Psoas muscle (tissue), 8 donors: ENCODE data around the gene CMPK1. TPM values are rescaled to one million over a fixed set of nuclear protein-coding genes. Genes with fewer than 3 reads are reported as not detected.
A peak's percentile ranks its signal among the peaks of the same experiment; 100 is the strongest.
"Not testable (repeated sequence)": the region's sequence is repeated elsewhere in the genome, so short reads cannot be mapped to it uniquely, and the experiment has no call there.

Source experiments
- ATAC-seq, 4 donors: fragments of 200-7000 bp; cut with Tn5 transposase; one replicate each; pipeline ENCODE4 v1.9.1; 2020; ENCODE audit warnings: moderate library complexity in 3 of 4, mild to moderate bottlenecking in 2 of 4
- DNase-seq, 2 donors: peaks; one replicate each; pipeline ENCODE4 v3.0.0-alpha.2; 2020
- H3K27ac ChIP-seq: fragments of 200-600 bp; one replicate; pipeline ENCODE4 v1.8.0; 2022
- H3K27me3 ChIP-seq, 3 donors: fragments of 200-600 bp in 1 of 3; one replicate each; pipeline versions ENCODE4 v1.6.1 to v1.8.0; 2013 to 2022; ENCODE audit warnings: low read length in 2 of 3, mild to moderate bottlenecking in 2 of 3, moderate library complexity in 1 of 3; ENCODE audit not compliant: insufficient read depth in 3 of 3
- H3K36me3 ChIP-seq, 2 donors: fragments of 200-600 bp in 1 of 2; one replicate each; pipeline versions ENCODE4 v1.6.1 to v1.8.0; 2013 to 2022; ENCODE audit warnings: low read depth in 1 of 2, mild to moderate bottlenecking in 1 of 2, moderate library complexity in 1 of 2; ENCODE audit not compliant: insufficient read depth in 1 of 2
- H3K4me1 ChIP-seq: fragments of 200-600 bp; one replicate; pipeline ENCODE4 v1.8.0; 2022
- H3K4me3 ChIP-seq: fragments of 200-600 bp; one replicate; pipeline ENCODE4 v1.8.0; 2022; ENCODE audit warnings: mild to moderate bottlenecking
- H3K9me3 ChIP-seq: fragments of 200-600 bp; one replicate; pipeline ENCODE4 v1.8.0; 2022
- CTCF ChIP-seq: fragments of 200-600 bp; IDR thresholded peaks from one replicate; pipeline ENCODE4 v1.8.0; 2022; ENCODE audit warnings: antibody characterized with exemption
- WGBS, 3 donors: extraction: QIAGEN DNeasy Blood & Tissue Kit; methylation state at CpG; one replicate each; pipeline versions ENCODE4 v1.1.6 to v1.1.7; 2013; 5-methylcytosine and 5-hydroxymethylcytosine counted together
- intact Hi-C, 2 donors: fragments of 100-400 bp; cut with DNase I; formaldehyde crosslinking; loops; one replicate each; pipeline versions ENCODE4 v1.11.0 to v1.14.2; 2022
- polyA plus RNA-seq, 3 donors: library from polyadenylated mRNA; stranded (reverse); fragments of 200-250 nt; gene quantifications; one replicate each; pipeline ENCODE4 v1.2.3, GENCODE V29; 2013
- total RNA-seq, 4 donors: library from RNA; stranded (reverse); fragmentation: NEBNext Ultra II Directional in 2 of 4; extraction: Animal tissue kit (Norgen Biotek cat#: 25700) in 2 of 4; gene quantifications; one replicate each; pipeline versions ENCODE4 v1.2.1 to v1.2.4, GENCODE V29; 2021 to 2023
- donor health status: healthy with polysubstance abuse.
- donor health status: DM: no; HTN: no; CAD: no; lungs with moderate emphysema.
- donor health status: Bipolar disorder and iron deficiency.
- donor health status: healthy.
- donor health status: DM: yes; HTN: yes; CAD: no.
- donor health status: DM: no; HTN: no; CAD: no.
- donor health status: DM: no; HTN: no; CAD: no.
- donor health status: DM: yes; HTN: yes; CAD: no.

Gene CMPK1
- total and polyA plus RNA-seq, 7 donors, result 37.8 to 114 (median 65.3) TPM

DNA sequence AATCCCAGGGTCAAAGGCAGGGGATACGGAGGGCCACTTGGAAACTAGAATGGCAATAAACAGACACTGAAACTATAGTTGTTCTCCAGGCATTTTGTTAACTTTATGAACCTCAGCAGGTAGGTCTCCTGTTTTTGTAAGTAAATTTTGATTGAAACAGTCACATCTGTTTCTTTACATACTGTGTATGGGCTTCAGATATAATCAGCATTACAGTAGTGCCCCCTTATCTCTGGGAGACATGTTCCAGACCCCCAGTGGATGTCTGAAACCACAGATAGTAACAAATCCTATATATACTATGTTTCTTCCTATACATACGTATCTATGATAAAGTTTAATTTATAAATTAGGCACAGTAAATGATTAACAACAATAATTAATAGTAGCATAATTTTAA, 31.1 kb upstream of the CMPK1 start:
- intact Hi-C loops, result no loop called here
- no peaks in the 10 kb centered on the region for H3K27me3 ChIP-seq
- H3K27ac ChIP-seq, result no peak overlapping the region
- H3K36me3 ChIP-seq, result no peaks in the 10 kb centered on the region
- H3K4me3 ChIP-seq, result no peak overlapping the region
- WGBS, 3 donors, result 96 to 98% (median 98%) methylated on average over 2 of the region's 2 CpGs
- DNase-seq (no peak), ATAC-seq (no peak)
- no peaks in the 10 kb centered on the region for H3K4me1 ChIP-seq
- no peaks in the 10 kb centered on the region for H3K9me3 ChIP-seq
- no peak for TF ChIP-seq CTCF

DNA sequence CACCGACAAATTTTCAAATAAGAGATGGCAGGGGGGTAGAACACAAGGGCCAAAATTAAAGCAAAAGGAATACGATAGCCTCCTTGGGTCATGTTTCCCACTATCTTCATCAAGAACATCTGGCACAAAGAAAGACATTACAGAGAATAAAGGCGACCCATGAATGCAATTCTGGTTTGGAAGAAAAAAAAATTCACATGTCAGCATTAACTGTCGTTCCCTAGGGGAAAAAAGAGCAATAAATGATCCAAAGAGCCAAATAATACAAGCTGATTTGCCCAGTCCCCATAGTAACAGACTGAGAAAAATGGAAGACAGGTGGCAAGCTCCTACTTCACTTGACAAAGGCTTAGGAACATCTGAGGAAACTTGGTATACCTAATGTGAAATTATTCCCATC, 24.2 kb upstream of the CMPK1 start:
- intact Hi-C loops, result no loop called here

GRCh38 chr1:47313915-47314664, 19.5 kb upstream of the CMPK1 start, which contains the start of gene STIL:
TSS of gene STIL (minus strand) at chr1:47314147. CDS start at chr1:47310319, 3,828 bp downstream.
- intact Hi-C loops, result loop anchor here (2.0 kb wide), 1 partner anchor 19 kb away; the partner anchor contains the start of gene CMPK1 (in 2 of the 2)
- Histone ChIP-seq H3K4me1 (no peaks in the 10 kb centered on the region), H3K27me3 (no peaks in the 10 kb centered on the region), H3K9me3 (no peaks in the 10 kb centered on the region), H3K27ac (peak within 1 kb of the TSS; percentile 75), H3K36me3 (no peaks in the 10 kb centered on the region), H3K4me3 (peak within 1 kb of the TSS; percentile 76)
- ATAC-seq (peak; percentile 100), DNase-seq (peak; percentile 98 to 99)
- TF ChIP-seq CTCF, result no peak
- WGBS, 3 donors, result 0 to 1% (median 0%) methylated on average over 53 to 54 of the region's 54 CpGs

More for the DNA sequence above, 24.2 kb upstream of the CMPK1 start:
- Histone ChIP-seq H3K27ac (no peak overlapping the region), H3K9me3 (no peaks in the 10 kb centered on the region), H3K27me3 (no peaks in the 10 kb centered on the region), H3K4me1 (no peaks in the 10 kb centered on the region), H3K4me3 (no peak overlapping the region), H3K36me3 (no peaks in the 10 kb centered on the region)
- WGBS, 3 donors, result 70 to 75% (median 70%) methylated on average over 4 of the region's 4 CpGs
- ATAC-seq, result no peak
- no peak for DNase-seq
- TF ChIP-seq CTCF, result no peak

GRCh38 chr1:47317841-47318240, 15.7 kb upstream of the CMPK1 start:
- DNase-seq (no peak), ATAC-seq (no peak)
- Histone ChIP-seq H3K4me3 (no peak overlapping the region), H3K27me3 (no peaks in the 10 kb centered on the region), H3K4me1 (no peaks in the 10 kb centered on the region), H3K36me3 (no peaks in the 10 kb centered on the region), H3K27ac (no peak overlapping the region), H3K9me3 (no peaks in the 10 kb centered on the region)
- intact Hi-C loops, result no loop called here
- TF ChIP-seq CTCF, result no peak
- WGBS, 3 donors, result 68 to 74% (median 70%) methylated on average over 1 of the region's 1 CpG

DNA sequence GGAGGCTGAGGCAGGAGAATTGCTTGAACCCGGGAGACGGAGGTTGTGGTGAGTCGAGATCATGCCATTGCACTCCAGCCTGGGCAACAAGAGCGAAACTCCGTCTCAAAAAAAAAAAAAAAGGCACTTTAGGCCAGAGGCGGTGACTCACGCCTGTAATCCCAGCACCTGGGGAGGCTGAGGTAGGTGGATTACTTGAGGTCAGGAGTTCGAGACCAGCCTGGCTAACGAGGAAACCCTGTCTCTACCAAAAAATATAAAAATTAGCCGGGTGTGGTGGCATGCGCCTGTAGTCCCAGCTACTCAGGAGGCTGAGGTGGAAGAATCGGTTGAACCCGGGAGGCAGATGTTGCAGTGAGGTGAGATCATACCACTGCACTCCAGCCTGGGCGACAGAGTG, 13.6 kb upstream of the CMPK1 start:
- WGBS, 3 donors, result 89 to 91% (median 89%) methylated on average over 14 of the region's 14 CpGs
- ATAC-seq, intact Hi-C loops, H3K36me3 ChIP-seq, H3K4me3 ChIP-seq, H3K9me3 ChIP-seq, H3K4me1 ChIP-seq, H3K27me3 ChIP-seq, H3K27ac ChIP-seq, DNase-seq: not testable (repeated sequence)
